ENCODE measurements around the gene ATG2B.

ATG2B gene

DNA sequence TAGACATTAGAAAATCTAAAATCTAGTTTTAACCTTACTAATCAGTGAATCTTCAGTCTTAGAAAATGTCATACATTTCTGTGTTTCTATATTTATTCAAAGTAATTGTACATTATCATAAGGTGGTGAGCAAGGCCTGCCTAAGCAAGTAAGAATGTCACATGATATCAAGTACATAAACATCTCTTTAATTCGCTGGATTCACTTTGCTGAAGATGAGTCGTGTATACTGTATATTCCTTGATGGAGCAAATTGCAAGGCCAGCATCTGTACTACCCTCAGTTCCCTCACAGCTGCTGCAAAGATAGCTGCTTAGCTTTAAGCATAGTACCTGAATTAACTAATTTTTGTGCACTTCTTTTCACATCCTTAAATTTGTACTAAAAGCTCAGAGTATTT, 20.3 kb upstream of the ATG2B start:
- Histone ChIP-seq H3K4me1 (ENCODE audit: insufficient read depth, low read length, poor library complexity, severe bottlenecking) (no peaks in the 10 kb centered on the region), H3K4me3 (ENCODE audit: low read length, poor library complexity, severe bottlenecking) (no peak overlapping the region), H3K4me2 (ENCODE audit: low read depth, low read length, poor library complexity, severe bottlenecking) (no peak overlapping the region), H3K9me2 (replicated peaks; ENCODE audit: low read depth, low read length) (no peaks in the 10 kb centered on the region), H3K79me2 (ENCODE audit: insufficient read depth, low read length) (no peaks in the 10 kb centered on the region), H3F3A (ENCODE audit: low read depth) (no peaks in the 10 kb centered on the region), H4K20me1 (ENCODE audit: insufficient read depth, low read length, poor library complexity, severe bottlenecking) (no peaks in the 10 kb centered on the region), H2AFZ (ENCODE audit: low read length) (no peak overlapping the region), H3K9me3 (ENCODE audit: insufficient read depth, low read depth, low read length) (no peaks in the 10 kb centered on the region), H3K9ac (ENCODE audit: low read depth, low read length, poor library complexity, severe bottlenecking) (no peak overlapping the region), H3K36me3 (ENCODE audit: insufficient read depth, low read length) (peaks cover 42% of the 10 kb centered on the region), H3K27me3 (ENCODE audit: insufficient read depth, low read length, poor library complexity, severe bottlenecking) (no peaks in the 10 kb centered on the region)
- no peak for TF ChIP-seq EZH2phosphoT487 (IDR thresholded peaks at IDR 0.05; ENCODE audit: borderline replicate concordance)
- TF ChIP-seq, protein P1, sequence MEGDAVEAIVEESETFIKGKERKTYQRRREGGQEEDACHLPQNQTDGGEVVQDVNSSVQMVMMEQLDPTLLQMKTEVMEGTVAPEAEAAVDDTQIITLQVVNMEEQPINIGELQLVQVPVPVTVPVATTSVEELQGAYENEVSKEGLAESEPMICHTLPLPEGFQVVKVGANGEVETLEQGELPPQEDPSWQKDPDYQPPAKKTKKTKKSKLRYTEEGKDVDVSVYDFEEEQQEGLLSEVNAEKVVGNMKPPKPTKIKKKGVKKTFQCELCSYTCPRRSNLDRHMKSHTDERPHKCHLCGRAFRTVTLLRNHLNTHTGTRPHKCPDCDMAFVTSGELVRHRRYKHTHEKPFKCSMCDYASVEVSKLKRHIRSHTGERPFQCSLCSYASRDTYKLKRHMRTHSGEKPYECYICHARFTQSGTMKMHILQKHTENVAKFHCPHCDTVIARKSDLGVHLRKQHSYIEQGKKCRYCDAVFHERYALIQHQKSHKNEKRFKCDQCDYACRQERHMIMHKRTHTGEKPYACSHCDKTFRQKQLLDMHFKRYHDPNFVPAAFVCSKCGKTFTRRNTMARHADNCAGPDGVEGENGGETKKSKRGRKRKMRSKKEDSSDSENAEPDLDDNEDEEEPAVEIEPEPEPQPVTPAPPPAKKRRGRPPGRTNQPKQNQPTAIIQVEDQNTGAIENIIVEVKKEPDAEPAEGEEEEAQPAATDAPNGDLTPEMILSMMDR (conservative IDR thresholded peaks at IDR 0.05; ENCODE audit: low read length) = no peak

DNA sequence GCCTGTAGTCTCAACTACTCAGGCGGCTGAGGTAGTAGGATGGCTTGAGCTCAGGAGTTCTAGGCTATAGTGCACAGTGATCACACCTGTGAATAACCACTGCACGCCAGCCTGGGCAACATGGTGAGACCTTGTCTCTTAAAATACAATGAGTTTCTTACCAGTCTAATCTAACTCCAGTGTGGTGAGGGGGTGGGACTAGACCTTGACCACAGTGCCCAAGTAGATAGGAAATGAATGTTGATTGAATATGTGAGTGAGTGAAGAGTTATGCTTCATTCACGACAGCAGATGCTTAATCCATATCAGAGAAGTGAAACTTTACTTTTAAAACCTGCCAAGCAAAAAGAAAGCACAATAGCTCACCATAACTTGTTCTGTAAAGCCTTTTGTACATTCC, 17.6 kb upstream of the ATG2B start:
- H3K9me3 ChIP-seq (ENCODE audit: insufficient read depth, low read depth, low read length) = no peaks in the 10 kb centered on the region
- no peak overlapping the region for H3K4me3 ChIP-seq (ENCODE audit: low read length, poor library complexity, severe bottlenecking)
- H3K9ac ChIP-seq (ENCODE audit: low read depth, low read length, poor library complexity, severe bottlenecking) = no peak overlapping the region
- H3F3A ChIP-seq (ENCODE audit: low read depth) = no peaks in the 10 kb centered on the region
- H3K9me2 ChIP-seq (replicated peaks; ENCODE audit: low read depth, low read length) = no peaks in the 10 kb centered on the region
- no peaks in the 10 kb centered on the region for H3K4me1 ChIP-seq (ENCODE audit: insufficient read depth, low read length, poor library complexity, severe bottlenecking)
- peaks cover 33% of the 10 kb centered on the region for H3K36me3 ChIP-seq (ENCODE audit: insufficient read depth, low read length)
- H3K4me2 ChIP-seq (ENCODE audit: low read depth, low read length, poor library complexity, severe bottlenecking) = no peak overlapping the region
- TF ChIP-seq EZH2phosphoT487 (IDR thresholded peaks at IDR 0.05; ENCODE audit: borderline replicate concordance) = no peak
- TF ChIP-seq, protein P1 (conservative IDR thresholded peaks at IDR 0.05; ENCODE audit: low read length) = no peak
- peaks cover 2% of the 10 kb centered on the region; the same call in 1 of the 2 replicates for H3K79me2 ChIP-seq (ENCODE audit: insufficient read depth, low read length)
- H2AFZ ChIP-seq (ENCODE audit: low read length) = no peak overlapping the region
- no peaks in the 10 kb centered on the region for H3K27me3 ChIP-seq (ENCODE audit: insufficient read depth, low read length, poor library complexity, severe bottlenecking)
- H4K20me1 ChIP-seq (ENCODE audit: insufficient read depth, low read length, poor library complexity, severe bottlenecking) = no peaks in the 10 kb centered on the region

DNA sequence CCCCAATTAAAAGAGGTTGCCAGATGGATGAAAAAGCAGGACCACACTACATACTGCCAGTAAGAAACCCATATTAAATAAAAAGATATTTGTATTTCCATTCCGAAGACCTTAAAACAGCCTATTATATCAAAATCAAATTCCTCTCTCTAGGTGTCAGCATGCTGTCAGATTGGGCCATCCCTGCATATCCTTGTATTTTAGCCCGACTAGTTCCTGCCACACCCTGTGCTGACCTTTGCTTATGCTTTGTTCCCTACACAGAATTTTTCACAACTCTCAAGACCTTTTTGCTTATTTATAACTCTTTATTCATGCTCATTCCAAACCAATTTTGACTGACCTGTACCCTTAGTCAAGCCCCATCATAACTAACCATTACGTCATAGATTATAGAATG, 13.0 kb upstream of the ATG2B start:
- TF ChIP-seq, protein P1 (conservative IDR thresholded peaks at IDR 0.05; ENCODE audit: low read length) = no peak
- TF ChIP-seq EZH2phosphoT487 (IDR thresholded peaks at IDR 0.05; ENCODE audit: borderline replicate concordance) = no peak
- peaks cover 3% of the 10 kb centered on the region for H4K20me1 ChIP-seq (ENCODE audit: insufficient read depth, low read length, poor library complexity, severe bottlenecking)

More for the DNA sequence above, 13.0 kb upstream of the ATG2B start:
- H3K4me3 ChIP-seq (ENCODE audit: low read length, poor library complexity, severe bottlenecking) = no peak overlapping the region
- no peak overlapping the region for H3K9ac ChIP-seq (ENCODE audit: low read depth, low read length, poor library complexity, severe bottlenecking)
- H3K9me3 ChIP-seq (ENCODE audit: insufficient read depth, low read depth, low read length) = no peaks in the 10 kb centered on the region
- H3F3A ChIP-seq (ENCODE audit: low read depth) = no peaks in the 10 kb centered on the region
- peaks cover 16% of the 10 kb centered on the region for H3K79me2 ChIP-seq (ENCODE audit: insufficient read depth, low read length)
- H2AFZ ChIP-seq (ENCODE audit: low read length) = no peak overlapping the region
- no peaks in the 10 kb centered on the region for H3K27me3 ChIP-seq (ENCODE audit: insufficient read depth, low read length, poor library complexity, severe bottlenecking)
- no peaks in the 10 kb centered on the region for H3K9me2 ChIP-seq (replicated peaks; ENCODE audit: low read depth, low read length)
- H3K36me3 ChIP-seq (ENCODE audit: insufficient read depth, low read length) = no peaks in the 10 kb centered on the region
- no peak overlapping the region for H3K4me2 ChIP-seq (ENCODE audit: low read depth, low read length, poor library complexity, severe bottlenecking)
- H3K4me1 ChIP-seq (ENCODE audit: insufficient read depth, low read length, poor library complexity, severe bottlenecking) = no peaks in the 10 kb centered on the region

All from Loucy (cell line).